GM18951 (cell line): ENCODE data around the gene CNPY4.

ENCODE experiments used
- POLR2A ChIP-seq: IDR thresholded peaks from 4 replicates; pipeline ENCODE4 v1.6.1; 2011; ENCODE audit warnings: mild to moderate bottlenecking; ENCODE audit not compliant: insufficient read length, insufficient read depth; ENCODE audit errors: extremely low read depth
- in situ Hi-C: fragments of 300-500 bp; cut with MboI; formaldehyde crosslinking; loops from one replicate; pipeline ENCODE4 v1.12.0; 2022; ENCODE audit warnings: low sequenced_read_pairs, mixed read lengths, inconsistent platforms; ENCODE audit not compliant: unreplicated experiment

Gene CNPY4

DNA sequence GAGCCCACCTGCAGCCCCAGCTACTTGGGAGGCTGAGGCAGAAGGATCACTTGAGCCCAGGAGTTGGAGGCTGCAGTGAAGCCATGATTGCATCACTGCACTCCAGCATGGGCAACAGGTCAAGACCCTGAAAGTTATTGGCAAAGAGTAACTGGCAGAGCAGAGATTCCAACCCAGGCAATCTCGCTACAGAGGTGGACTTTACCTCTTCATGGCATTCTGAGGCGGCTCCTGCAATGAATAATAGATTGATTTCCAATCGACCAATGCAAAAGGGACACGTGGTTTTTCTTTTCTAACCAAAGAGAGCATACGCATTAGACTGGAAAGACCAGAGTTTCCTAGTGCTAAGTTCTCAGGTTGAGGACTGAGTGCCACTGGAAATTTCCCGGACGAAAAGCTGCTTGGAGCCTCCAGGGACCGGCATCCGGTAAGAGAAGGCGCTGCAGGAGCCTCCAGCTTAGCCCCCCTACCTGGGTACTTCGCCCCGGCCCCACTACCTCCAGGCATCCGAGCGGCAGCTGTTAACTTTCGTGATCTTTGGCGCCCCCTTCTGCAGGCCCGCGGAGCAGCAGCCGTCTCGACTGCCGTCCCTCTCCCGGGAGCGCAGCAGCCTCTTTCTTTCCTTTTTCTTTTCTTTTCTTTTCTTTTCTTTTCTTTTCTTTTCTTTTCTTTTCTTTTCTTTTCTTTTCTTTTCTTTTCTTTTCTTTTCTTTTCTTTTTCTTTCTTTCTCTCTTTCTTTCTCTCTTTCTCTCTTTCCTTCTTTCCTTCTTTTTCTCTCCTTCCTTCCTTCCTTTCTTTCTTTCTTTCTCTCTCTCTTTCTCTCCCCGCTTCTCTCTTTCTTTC is 11.4 kb downstream of the CNPY4 start:
- no peak for TF ChIP-seq POLR2A
- in situ Hi-C loops, result no loop called here

DNA sequence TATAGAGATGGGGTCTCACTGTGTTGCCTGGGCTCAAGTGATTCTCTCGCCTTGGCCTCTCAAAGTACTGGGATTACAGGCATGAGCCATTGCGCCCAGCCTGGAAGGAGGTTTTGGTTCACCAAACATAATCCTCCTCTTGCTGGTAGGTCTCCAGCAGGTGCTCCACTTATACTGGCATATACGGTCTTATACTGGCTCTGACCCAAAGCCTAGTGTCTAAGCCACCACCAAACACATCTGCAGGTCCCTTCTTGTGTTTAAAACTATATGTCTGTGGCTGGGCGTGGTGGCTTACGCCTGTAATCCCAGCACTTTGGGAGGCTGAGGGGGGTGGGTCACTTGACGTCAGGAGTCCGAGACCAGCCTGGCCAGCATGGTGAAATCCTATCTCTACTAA is 12.7 kb downstream of the CNPY4 start:
- in situ Hi-C loops, result no loop called here

DNA sequence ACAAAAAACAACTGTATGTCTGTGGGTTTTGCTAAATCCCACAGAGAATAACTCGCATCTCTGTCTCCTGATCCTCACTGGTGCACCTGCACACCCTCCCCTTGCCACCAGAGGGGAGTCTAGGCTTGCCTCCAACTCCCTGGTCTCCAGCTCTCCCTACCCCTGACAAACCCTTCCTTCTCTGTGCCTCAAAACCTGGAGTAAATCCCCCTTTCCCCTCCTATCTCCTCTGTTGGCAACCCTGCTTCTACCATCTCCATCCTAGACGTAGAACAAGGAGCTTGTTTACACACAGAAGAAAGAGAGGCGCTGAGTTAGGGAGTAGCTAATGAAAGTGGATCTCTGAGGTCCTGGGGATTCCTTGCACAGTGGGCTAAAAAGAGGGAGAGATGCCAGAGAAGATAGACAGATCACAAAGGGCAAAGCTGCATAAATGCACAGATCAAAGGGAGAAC is 13.3 kb downstream of the CNPY4 start:
- in situ Hi-C loops, result no loop called here
- TF ChIP-seq POLR2A, result no peak

More for the DNA sequence above, 12.7 kb downstream of the CNPY4 start:
- TF ChIP-seq POLR2A, result no peak

DNA sequence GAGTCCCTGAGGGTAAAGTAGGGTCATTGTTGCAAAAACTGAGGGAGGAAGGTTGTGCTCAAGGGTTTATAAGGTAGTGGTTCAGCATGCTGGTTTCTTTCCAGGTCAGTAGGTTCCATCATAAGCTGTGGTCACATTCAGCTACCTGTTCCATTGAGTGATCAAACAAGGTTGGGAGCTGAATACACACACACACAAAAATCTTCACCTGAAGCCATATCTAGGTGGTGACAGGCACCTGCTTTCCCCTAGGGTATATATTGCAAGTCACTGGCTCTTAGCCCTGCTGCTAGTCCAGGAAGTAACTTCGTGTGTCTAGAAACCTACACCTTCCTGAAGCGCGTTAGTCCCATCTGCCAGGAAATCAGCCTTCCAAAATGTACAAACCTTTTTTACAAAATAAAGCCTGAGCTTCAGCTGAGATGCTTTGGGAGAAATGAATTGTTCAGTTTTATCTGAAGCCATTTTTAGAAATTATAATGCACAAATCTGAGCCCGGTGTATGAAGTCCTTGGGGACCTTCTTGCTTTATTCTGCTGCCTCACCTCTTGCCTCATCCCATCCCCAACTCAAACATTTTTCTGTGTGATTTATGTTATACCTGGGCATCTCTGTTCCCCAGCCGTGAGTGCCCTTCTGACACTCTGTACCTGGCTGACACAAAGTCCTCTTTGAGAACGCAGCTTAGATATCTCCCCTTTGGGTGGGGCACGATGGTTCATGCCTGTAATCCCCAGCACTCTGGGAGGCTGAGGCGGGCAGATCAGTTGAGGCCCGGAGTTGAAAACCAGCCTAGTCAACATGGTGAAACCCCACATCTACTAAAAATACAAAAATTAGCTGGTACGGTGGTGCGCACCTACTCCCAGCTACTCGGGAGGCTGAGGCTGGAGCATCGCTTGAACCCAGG is 18.7 kb downstream of the CNPY4 start:
- in situ Hi-C loops, result no loop called here
- TF ChIP-seq POLR2A, result no peak

DNA sequence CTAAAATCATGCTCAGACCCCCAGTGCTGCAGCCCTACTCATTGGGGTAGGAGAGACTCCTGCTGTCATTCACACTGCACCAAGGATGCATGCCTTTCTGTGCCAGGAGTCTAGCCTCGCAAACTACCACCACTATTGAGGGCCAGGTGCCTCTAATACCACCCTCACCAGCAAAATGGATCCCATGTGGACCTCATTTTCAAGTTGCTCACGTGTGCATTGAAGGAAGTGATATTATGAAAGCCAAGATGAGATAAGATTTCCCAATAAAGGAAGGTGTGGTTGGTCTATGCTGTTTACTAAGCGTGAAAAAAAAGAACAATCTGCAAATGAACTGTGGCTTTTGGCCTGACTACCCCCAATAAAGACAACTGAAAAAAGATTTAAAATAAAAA is 22.1 kb downstream of the CNPY4 start:
- no peak for TF ChIP-seq POLR2A
- in situ Hi-C loops, result loop anchor here (10.0 kb wide), 1 partner anchor 73 kb away; the partner anchor contains the start of gene PVRIG

DNA sequence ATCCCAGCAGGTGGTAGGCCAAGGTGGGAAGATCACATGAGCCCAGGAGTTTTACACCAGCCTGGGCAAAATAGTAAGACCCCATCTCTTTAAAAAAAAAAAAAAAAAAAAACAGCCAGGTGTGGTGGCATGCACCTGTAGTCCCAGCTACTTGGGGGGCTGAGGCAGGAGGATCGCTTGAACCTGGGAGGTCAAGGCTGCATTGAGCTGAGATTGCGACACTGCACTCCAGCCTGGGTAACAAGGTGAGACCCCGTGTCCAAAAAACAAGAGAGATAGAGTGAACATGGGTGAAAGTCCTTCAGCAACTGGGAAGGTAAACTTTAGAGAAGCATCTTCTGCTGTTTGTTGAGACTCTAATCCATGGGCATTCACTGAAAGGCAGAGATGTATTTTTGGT is 23.0 kb downstream of the CNPY4 start:
- in situ Hi-C loops, result loop anchor here (10.0 kb wide), 1 partner anchor 72 kb away; the partner anchor contains the start of gene PVRIG
- TF ChIP-seq POLR2A, result no peak

DNA sequence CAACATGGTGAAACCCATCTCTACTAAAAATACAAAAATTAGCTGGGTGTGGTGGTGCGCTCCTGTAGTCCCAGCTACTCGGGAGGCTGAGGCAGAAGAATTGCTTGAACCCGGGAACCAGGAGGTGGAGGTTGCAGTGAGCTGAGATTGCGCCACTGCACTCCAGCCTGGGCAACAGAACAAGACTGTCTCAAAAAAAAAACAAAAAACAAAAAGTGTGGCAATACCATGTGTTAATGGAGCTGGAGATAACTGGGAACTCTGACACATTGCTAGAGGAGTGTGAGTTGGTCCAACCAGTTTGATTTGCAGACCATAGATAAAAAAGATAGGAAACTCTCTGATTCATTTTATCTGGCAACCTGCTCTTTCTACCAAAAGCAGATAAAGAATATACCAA is 26.9 kb downstream of the CNPY4 start:
- in situ Hi-C loops, result loop anchor here (10.0 kb wide), 1 partner anchor 68 kb away; the partner anchor contains the start of gene PVRIG

DNA sequence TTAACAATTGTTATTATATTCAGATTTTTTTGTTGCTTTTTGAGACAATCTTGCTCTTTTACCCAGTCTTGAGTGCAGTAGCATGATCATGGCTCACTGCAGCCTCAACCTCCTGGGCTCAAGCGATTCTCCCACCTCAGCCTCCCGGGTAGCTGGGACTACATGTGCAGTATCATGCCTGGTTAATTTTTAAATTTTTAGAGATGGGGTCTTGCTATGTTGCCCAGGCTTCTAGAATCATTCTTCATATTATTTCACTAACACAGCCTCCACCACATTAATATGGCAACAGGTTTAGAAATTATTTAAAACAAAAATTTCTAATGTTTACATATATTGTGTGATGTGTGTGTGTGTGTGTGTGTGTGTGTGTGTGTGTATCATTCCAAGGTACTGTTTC is 27.8 kb downstream of the CNPY4 start:
- TF ChIP-seq POLR2A, result no peak
- in situ Hi-C loops, result loop anchor here (10.0 kb wide), 1 partner anchor 68 kb away; the partner anchor contains the start of gene PVRIG

DNA sequence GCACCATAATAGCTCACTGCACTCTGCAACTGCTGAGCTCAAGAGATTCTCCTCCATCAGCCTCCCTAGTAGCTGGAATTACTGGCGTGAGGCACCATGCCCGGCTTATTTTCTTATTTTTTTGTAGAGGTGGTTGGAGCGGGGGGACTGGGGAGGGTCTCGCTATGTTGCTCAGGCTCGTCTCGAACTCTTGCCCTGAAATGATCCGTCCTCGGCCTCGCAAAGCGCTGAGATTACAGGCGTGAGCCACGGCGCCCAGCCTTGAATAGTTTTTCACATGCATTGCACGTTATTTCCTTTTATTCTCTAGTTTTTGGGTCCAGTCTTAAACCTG is 28.8 kb downstream of the CNPY4 start:
- in situ Hi-C loops, result loop anchor here (10.0 kb wide), 1 partner anchor 67 kb away; the partner anchor contains the start of gene PVRIG

DNA sequence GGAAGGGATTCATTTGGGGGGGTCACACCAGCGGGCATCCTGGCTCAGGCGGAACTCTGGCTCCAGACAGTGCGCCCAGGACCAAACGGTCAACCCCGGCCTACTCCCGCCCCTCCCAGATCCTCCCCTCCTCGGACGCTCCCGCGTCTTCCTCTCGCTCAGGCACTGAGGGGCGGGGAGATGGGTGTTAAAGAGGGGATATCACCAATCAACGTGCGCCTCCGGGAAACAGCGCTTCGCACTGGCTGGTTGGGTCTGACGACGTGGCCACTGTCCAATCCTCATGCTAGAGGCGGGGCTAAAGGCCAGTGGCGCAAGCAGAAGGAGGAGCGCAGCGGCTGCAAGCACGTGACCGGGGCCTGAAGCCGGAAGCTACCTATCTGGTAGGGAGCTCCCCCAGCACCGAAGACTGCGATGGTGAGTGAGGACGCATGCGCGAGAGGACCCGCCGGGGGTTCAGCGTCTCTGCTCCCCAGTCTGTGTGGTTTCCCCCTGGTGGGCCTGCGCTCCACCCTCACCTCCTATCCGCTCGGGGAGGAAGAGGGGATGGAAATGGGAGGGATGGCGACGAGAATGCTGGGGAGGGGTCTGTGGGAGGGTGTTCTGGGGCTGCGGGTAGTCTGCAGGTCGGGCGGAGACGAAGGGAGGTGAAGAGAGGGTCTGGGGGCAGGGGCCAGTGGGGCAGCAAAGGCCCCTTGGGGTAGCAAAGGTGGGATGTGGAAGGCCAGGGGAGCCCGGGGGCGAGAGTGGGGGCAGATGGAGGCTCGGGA is 29.3 kb downstream of the CNPY4 start, which contains the start of gene LAMTOR4:
LAMTOR4 (plus strand) TSS at position 360 of the 770 bp plus-strand sequence; CDS start at position 415, 55 bp downstream.
- in situ Hi-C loops, result loop anchor here (10.0 kb wide), 1 partner anchor 66 kb away; the partner anchor contains the start of gene PVRIG
- TF ChIP-seq POLR2A, result peak; percentile 86

More for the DNA sequence above, 28.8 kb downstream of the CNPY4 start:
- TF ChIP-seq POLR2A, result no peak

DNA sequence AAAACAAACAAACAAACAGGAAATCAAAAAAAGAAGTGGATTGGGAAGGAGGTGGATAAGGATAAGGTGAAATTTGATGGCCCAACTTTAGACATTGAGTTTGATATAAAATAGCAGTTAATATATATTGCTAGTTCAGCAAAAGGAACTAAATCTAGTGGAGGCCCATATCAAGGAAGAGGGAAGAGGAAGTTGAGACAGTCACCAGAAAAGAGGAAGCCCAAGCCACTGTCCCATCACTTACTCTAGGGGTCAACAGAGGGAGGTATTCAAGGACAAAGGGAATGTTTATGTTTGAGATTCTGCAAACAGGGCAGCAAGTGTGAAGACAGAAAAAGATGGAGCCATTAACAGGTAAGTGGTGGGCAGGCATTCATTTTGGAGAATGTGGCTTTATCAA is 33.0 kb downstream of the CNPY4 start:
- TF ChIP-seq POLR2A, result no peak
- in situ Hi-C loops, result no loop called here

DNA sequence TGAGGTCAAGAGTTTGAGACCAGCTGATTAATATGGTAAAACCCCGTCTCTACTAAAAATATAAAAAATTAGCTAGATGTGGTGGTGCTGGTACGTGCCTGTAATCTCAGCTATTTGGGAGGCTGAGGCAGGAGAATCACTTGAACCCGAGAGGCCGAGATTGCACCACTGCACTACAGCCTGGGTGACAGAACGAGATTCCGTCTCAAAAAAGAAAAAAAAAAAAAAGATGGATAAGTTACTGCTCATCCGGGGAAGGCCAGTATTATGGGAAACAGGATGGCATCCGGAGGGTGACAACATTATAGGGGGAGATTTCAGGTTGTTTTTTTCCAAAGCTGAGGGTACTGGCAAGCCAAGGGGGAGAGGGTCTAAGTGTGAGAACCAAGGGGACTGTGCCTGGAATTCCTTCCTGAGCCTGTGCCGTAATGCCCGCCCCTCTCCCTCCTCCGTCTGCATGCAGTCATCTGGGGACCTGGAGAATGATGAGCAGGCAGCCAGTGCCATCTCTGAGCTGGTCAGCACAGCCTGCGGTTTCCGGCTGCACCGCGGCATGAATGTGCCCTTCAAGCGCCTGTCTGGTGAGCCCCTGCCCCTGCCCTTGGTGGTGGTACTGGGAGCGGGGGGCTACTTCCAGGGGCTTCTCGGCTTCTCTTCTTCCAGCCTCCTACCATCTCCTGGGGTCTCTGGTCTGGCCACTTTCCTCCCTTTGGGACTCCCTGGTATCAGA is 33.7 kb downstream of the CNPY4 start:
- in situ Hi-C loops, result no loop called here
- TF ChIP-seq POLR2A, result no peak
